Measurements from ENCODE around the gene KIDINS220.

- TF ChIP-seq TCF4 (CRISPR knock-in tag; IDR thresholded peaks at IDR 0.05; ENCODE audit: borderline replicate concordance) (no peak), ZNF565 (CRISPR knock-in tag; conservative IDR thresholded peaks at IDR 0.05; ENCODE audit: low read depth) (no peak), ZC3H10 (CRISPR knock-in tag; IDR thresholded peaks at IDR 0.05) (no peak), OSR1 (CRISPR knock-in tag; IDR thresholded peaks at IDR 0.05) (no peak), PATZ1 (CRISPR knock-in tag; IDR thresholded peaks at IDR 0.05; ENCODE audit: borderline replicate concordance) (no peak), ZNF70 (CRISPR knock-in tag; IDR thresholded peaks at IDR 0.05) (no peak), ESRRG (CRISPR knock-in tag; IDR thresholded peaks at IDR 0.05) (no peak), CREB5 (CRISPR knock-in tag; IDR thresholded peaks at IDR 0.05; ENCODE audit: low read depth) (no peak), RARB (CRISPR knock-in tag; IDR thresholded peaks at IDR 0.05) (no peak), GLIS3 (CRISPR knock-in tag; IDR thresholded peaks at IDR 0.05) (no peak)
Observed at GRCh38 chr2:8714971-8715370, 122.4 kb downstream of the KIDINS220 start.
